ENCODE data around the gene RAB22A.
"Not testable (repeated sequence)": the region's sequence is repeated elsewhere in the genome, so short reads cannot be mapped to it uniquely, and the experiment has no call there.

RAB22A gene

GRCh38 chr20:58388882-58389323 lies 79.4 kb downstream of the RAB22A start, which contains the start of gene VAPB:
Gene VAPB (plus strand): TSS chr20:58389229. CDS start chr20:58389460, 231 bp downstream.
- DNase-seq (ENCODE audit: low spot score): peak; percentile 97

GRCh38 chr20:58389324-58389967 lies 79.9 kb downstream of the RAB22A start:
- DNase-seq (ENCODE audit: low spot score): peak; percentile 50

GRCh38 chr20:58389968-58390658 lies 80.6 kb downstream of the RAB22A start:
- no peak for DNase-seq (ENCODE audit: low spot score)

GRCh38 chr20:58390659-58391035 lies 81.1 kb downstream of the RAB22A start:
- no peak for DNase-seq (ENCODE audit: low spot score)

GRCh38 chr20:58392286-58392685 lies 82.8 kb downstream of the RAB22A start:
- DNase-seq (ENCODE audit: low spot score): no peak

GRCh38 chr20:58393299-58393698 lies 83.8 kb downstream of the RAB22A start:
- no peak for DNase-seq (ENCODE audit: low spot score)

- no peak for DNase-seq (ENCODE audit: low spot score)
Measured at GRCh38 chr20:58394801-58395200, 85.3 kb downstream of the RAB22A start.

- no peak for DNase-seq (ENCODE audit: low spot score)
Measured at GRCh38 chr20:58395604-58396003, 86.1 kb downstream of the RAB22A start.

- DNase-seq (ENCODE audit: low spot score): no peak
Measured at GRCh38 chr20:58397429-58397828, 87.9 kb downstream of the RAB22A start.

- no peak for DNase-seq (ENCODE audit: low spot score)
Measured at GRCh38 chr20:58398254-58398653, 88.7 kb downstream of the RAB22A start.

- DNase-seq (ENCODE audit: low spot score): no peak
Measured at GRCh38 chr20:58399926-58400325, 90.4 kb downstream of the RAB22A start.

- no peak for DNase-seq (ENCODE audit: low spot score)
Measured at GRCh38 chr20:58401162-58401561, 91.6 kb downstream of the RAB22A start.

- no peak for DNase-seq (ENCODE audit: low spot score)
Measured at GRCh38 chr20:58402305-58402704, 92.8 kb downstream of the RAB22A start.

GRCh38 chr20:58402827-58403226 lies 93.3 kb downstream of the RAB22A start:
- DNase-seq (ENCODE audit: low spot score): no peak

- DNase-seq (ENCODE audit: low spot score): no peak
Measured at GRCh38 chr20:58403272-58403671, 93.8 kb downstream of the RAB22A start.

GRCh38 chr20:58405504-58406291 lies 96.2 kb downstream of the RAB22A start:
- DNase-seq (ENCODE audit: low spot score): no peak

- peak; percentile 19 for DNase-seq (ENCODE audit: low spot score)
Measured at GRCh38 chr20:58406422-58407001, 97.0 kb downstream of the RAB22A start.

GRCh38 chr20:58407201-58407873 lies 97.8 kb downstream of the RAB22A start:
- no peak for DNase-seq (ENCODE audit: low spot score)

GRCh38 chr20:58407966-58408557 lies 98.5 kb downstream of the RAB22A start:
- no peak for DNase-seq (ENCODE audit: low spot score)

- no peak for DNase-seq (ENCODE audit: low spot score)
Measured at GRCh38 chr20:58408603-58409246, 99.2 kb downstream of the RAB22A start.

- DNase-seq (ENCODE audit: low spot score): not testable (repeated sequence)
Measured at GRCh38 chr20:58414216-58414615, 104.7 kb downstream of the RAB22A start.

All from RKO (cell line).